Measurements from ENCODE around the gene COP1.
A peak's percentile ranks its signal among the peaks of the same experiment; 100 is the strongest.

COP1 gene

GRCh38 chr1:176188604-176189003 is 18.5 kb downstream of the COP1 start:
- POLR2A ChIA-PET (ENCODE audit: low non-redundant PET): no interaction called here
- TF ChIP-seq, protein P1, sequence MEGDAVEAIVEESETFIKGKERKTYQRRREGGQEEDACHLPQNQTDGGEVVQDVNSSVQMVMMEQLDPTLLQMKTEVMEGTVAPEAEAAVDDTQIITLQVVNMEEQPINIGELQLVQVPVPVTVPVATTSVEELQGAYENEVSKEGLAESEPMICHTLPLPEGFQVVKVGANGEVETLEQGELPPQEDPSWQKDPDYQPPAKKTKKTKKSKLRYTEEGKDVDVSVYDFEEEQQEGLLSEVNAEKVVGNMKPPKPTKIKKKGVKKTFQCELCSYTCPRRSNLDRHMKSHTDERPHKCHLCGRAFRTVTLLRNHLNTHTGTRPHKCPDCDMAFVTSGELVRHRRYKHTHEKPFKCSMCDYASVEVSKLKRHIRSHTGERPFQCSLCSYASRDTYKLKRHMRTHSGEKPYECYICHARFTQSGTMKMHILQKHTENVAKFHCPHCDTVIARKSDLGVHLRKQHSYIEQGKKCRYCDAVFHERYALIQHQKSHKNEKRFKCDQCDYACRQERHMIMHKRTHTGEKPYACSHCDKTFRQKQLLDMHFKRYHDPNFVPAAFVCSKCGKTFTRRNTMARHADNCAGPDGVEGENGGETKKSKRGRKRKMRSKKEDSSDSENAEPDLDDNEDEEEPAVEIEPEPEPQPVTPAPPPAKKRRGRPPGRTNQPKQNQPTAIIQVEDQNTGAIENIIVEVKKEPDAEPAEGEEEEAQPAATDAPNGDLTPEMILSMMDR (conservative IDR thresholded peaks at IDR 0.05; ENCODE audit: low read depth): no peak
- no peak for DNase-seq (ENCODE audit: low spot score)
- CTCF ChIA-PET: no interaction called here
- H3K27ac ChIP-seq: no peak overlapping the region

GRCh38 chr1:176187001-176187400 is 20.1 kb downstream of the COP1 start:
- TF ChIP-seq, protein P1 (conservative IDR thresholded peaks at IDR 0.05; ENCODE audit: low read depth): no peak
- CTCF ChIA-PET: no interaction called here
- H3K27ac ChIP-seq: no peak overlapping the region
- POLR2A ChIA-PET (ENCODE audit: low non-redundant PET): no interaction called here
- no peak for DNase-seq (ENCODE audit: low spot score)

- ChIA-PET CTCF (no interaction called here), POLR2A (ENCODE audit: low non-redundant PET) (no interaction called here)
- no peak for DNase-seq (ENCODE audit: low spot score)
- TF ChIP-seq, protein P1 (conservative IDR thresholded peaks at IDR 0.05; ENCODE audit: low read depth): no peak
- H3K27ac ChIP-seq: no peak overlapping the region
These were observed 23.5 kb downstream of the COP1 start for GRCh38 chr1:176183618-176184017.

DNA sequence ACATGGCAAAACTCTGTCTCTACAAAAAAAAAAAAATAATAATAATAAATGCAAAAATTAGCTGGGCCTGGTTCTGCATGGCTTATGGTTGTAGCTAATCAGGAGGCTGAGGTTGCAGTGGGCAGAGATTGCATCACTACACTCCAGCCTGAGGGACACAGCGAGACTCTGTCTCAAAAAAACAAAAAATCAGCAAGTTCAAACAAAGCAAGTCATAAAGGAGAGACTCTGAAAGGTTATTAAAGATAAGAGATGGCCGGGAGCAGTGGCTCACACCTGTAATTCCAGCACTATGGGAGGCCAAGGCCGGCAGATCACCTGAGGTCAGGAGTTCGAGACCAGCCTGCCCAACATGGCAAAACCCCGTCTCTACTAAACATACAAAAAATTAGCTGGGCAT is 28.8 kb downstream of the COP1 start:
- DNase-seq (ENCODE audit: low spot score): no peak
- TF ChIP-seq, protein P1 (conservative IDR thresholded peaks at IDR 0.05; ENCODE audit: low read depth): no peak
- CTCF ChIA-PET: no interaction called here
- 0 out of 2 replicates have a peak overlapping the region, but pooled peaks have one; percentile 35 for H3K27ac ChIP-seq
- POLR2A ChIA-PET (ENCODE audit: low non-redundant PET): no interaction called here

DNA sequence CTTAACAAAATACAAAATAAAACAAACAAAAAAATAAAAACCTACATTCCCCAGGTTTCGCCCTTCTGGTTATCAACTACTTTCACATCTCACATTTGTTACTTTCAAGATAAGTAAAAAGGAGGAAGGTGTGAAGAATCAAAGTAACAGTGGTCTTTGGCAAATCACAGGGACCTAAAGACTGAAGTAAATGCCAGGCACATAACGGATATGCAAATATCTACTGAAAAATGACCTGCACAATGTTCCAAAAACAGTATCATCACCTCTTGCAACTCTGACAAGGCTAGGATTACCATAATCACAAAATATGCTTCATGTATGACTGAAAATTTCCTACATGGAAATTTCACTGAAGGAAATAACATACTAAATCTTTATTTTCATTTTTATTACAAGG is 29.3 kb downstream of the COP1 start:
- TF ChIP-seq, protein P1 (conservative IDR thresholded peaks at IDR 0.05; ENCODE audit: low read depth): no peak
- no peak for DNase-seq (ENCODE audit: low spot score)
- CTCF ChIA-PET: no interaction called here
- no peak overlapping the region for H3K27ac ChIP-seq
- POLR2A ChIA-PET (ENCODE audit: low non-redundant PET): no interaction called here

- TF ChIP-seq, protein P1 (conservative IDR thresholded peaks at IDR 0.05; ENCODE audit: low read depth): no peak
- ChIA-PET POLR2A (ENCODE audit: low non-redundant PET) (no interaction called here), CTCF (interaction anchor here (1.1 kb wide), 1 partner anchor 33 kb away, joined by 5 read pairs; no protein-coding TSS in a partner anchor)
- no peak overlapping the region for H3K27ac ChIP-seq
- DNase-seq (ENCODE audit: low spot score): no peak
These were observed 33.0 kb downstream of the COP1 start for GRCh38 chr1:176174108-176174507.

- no peak for DNase-seq (ENCODE audit: low spot score)
- POLR2A ChIA-PET (ENCODE audit: low non-redundant PET): no interaction called here
- CTCF ChIA-PET: no interaction called here
- TF ChIP-seq, protein P1 (conservative IDR thresholded peaks at IDR 0.05; ENCODE audit: low read depth): no peak
- no peak overlapping the region for H3K27ac ChIP-seq
These were observed 34.9 kb downstream of the COP1 start for GRCh38 chr1:176172215-176172614.

All from RWPE1 (cell line).